Psoas muscle (tissue), 8 donors: ENCODE measurements around the gene PITPNB. TPM values are rescaled to one million over a fixed set of nuclear protein-coding genes. Genes with fewer than 3 reads are reported as not detected.
A peak's percentile ranks its signal among the peaks of the same experiment; 100 is the strongest.

Experiments used
- ATAC-seq, 4 donors: fragments of 200-7000 bp; cut with Tn5 transposase; one replicate each; pipeline ENCODE4 v1.9.1; 2020; ENCODE audit warnings: moderate library complexity in 3 of 4, mild to moderate bottlenecking in 2 of 4
- DNase-seq, 2 donors: peaks; one replicate each; pipeline ENCODE4 v3.0.0-alpha.2; 2020
- H3K27ac ChIP-seq: fragments of 200-600 bp; one replicate; pipeline ENCODE4 v1.8.0; 2022
- H3K27me3 ChIP-seq, 3 donors: fragments of 200-600 bp in 1 of 3; one replicate each; pipeline versions ENCODE4 v1.6.1 to v1.8.0; 2013 to 2022; ENCODE audit warnings: low read length in 2 of 3, mild to moderate bottlenecking in 2 of 3, moderate library complexity in 1 of 3; ENCODE audit not compliant: insufficient read depth in 3 of 3
- H3K36me3 ChIP-seq, 2 donors: fragments of 200-600 bp in 1 of 2; one replicate each; pipeline versions ENCODE4 v1.6.1 to v1.8.0; 2013 to 2022; ENCODE audit warnings: low read depth in 1 of 2, mild to moderate bottlenecking in 1 of 2, moderate library complexity in 1 of 2; ENCODE audit not compliant: insufficient read depth in 1 of 2
- H3K4me1 ChIP-seq: fragments of 200-600 bp; one replicate; pipeline ENCODE4 v1.8.0; 2022
- H3K4me3 ChIP-seq: fragments of 200-600 bp; one replicate; pipeline ENCODE4 v1.8.0; 2022; ENCODE audit warnings: mild to moderate bottlenecking
- H3K9me3 ChIP-seq: fragments of 200-600 bp; one replicate; pipeline ENCODE4 v1.8.0; 2022
- CTCF ChIP-seq: fragments of 200-600 bp; IDR thresholded peaks from one replicate; pipeline ENCODE4 v1.8.0; 2022; ENCODE audit warnings: antibody characterized with exemption
- whole genome bisulfite sequencing, 3 donors: extraction: QIAGEN DNeasy Blood & Tissue Kit; methylation state at CpG; one replicate each; pipeline versions ENCODE4 v1.1.6 to v1.1.7; 2013; 5-methylcytosine and 5-hydroxymethylcytosine counted together
- intact Hi-C, 2 donors: fragments of 100-400 bp; cut with DNase I; formaldehyde crosslinking; loops; one replicate each; pipeline versions ENCODE4 v1.11.0 to v1.14.2; 2022
- polyA plus RNA-seq, 3 donors: library from polyadenylated mRNA; stranded (reverse); fragments of 200-250 nt; gene quantifications; one replicate each; pipeline ENCODE4 v1.2.3, GENCODE V29; 2013
- total RNA-seq, 4 donors: library from RNA; stranded (reverse); fragmentation: NEBNext Ultra II Directional in 2 of 4; extraction: Animal tissue kit (Norgen Biotek cat#: 25700) in 2 of 4; gene quantifications; one replicate each; pipeline versions ENCODE4 v1.2.1 to v1.2.4, GENCODE V29; 2021 to 2023
- donor health status: healthy with polysubstance abuse.
- donor health status: DM: no; HTN: no; CAD: no; lungs with moderate emphysema.
- donor health status: Bipolar disorder and iron deficiency.
- donor health status: healthy.
- donor health status: DM: yes; HTN: yes; CAD: no.
- donor health status: DM: no; HTN: no; CAD: no.
- donor health status: DM: no; HTN: no; CAD: no.
- donor health status: DM: yes; HTN: yes; CAD: no.

PITPNB gene
- total and polyA plus RNA-seq, 7 donors: 14.8 to 54.5 (median 29.9) TPM

- intact Hi-C loops: no loop called here
- Histone ChIP-seq H3K36me3 (peaks cover 0 to 37% of the 10 kb centered on the region in 2 donors), H3K9me3 (no peaks in the 10 kb centered on the region), H3K4me3 (no peak overlapping the region), H3K4me1 (peaks cover 47% of the 10 kb centered on the region), H3K27ac (peak overlapping the region; percentile 21), H3K27me3 (no peaks in the 10 kb centered on the region)
- DNase-seq: no peak
- no peak for TF ChIP-seq CTCF
- peak in 1 of 4 donors; percentile 53 for ATAC-seq
Observed at GRCh38 chr22:27913162-27913741, 5.8 kb downstream of the PITPNB start.

- H3K4me3 ChIP-seq: no peak overlapping the region
- no peaks in the 10 kb centered on the region for H3K9me3 ChIP-seq
- no peak overlapping the region for H3K27ac ChIP-seq
- DNase-seq (no peak), ATAC-seq (no peak)
- no peak for TF ChIP-seq CTCF
- intact Hi-C loops: no loop called here
- H3K27me3 ChIP-seq: no peaks in the 10 kb centered on the region
- peaks cover 0 to 48% of the 10 kb centered on the region in 2 donors for H3K36me3 ChIP-seq
- H3K4me1 ChIP-seq: peaks cover 36% of the 10 kb centered on the region
Observed at GRCh38 chr22:27912101-27912500, 7.0 kb downstream of the PITPNB start.

- ATAC-seq (no peak), DNase-seq (no peak)
- H3K9me3 ChIP-seq: no peaks in the 10 kb centered on the region
- H3K4me3 ChIP-seq: no peak overlapping the region
- 97 to 100% (median 98%) methylated on average over 1 of the region's 1 CpG for WGBS, 3 donors
- H3K36me3 ChIP-seq: peaks cover 0 to 56% of the 10 kb centered on the region in 2 donors
- intact Hi-C loops: no loop called here
- H3K4me1 ChIP-seq: peaks cover 30% of the 10 kb centered on the region
- no peak overlapping the region for H3K27ac ChIP-seq
- TF ChIP-seq CTCF: no peak
- H3K27me3 ChIP-seq: no peaks in the 10 kb centered on the region
Observed at GRCh38 chr22:27911330-27911729, 7.7 kb downstream of the PITPNB start.

GRCh38 chr22:27906241-27906640 lies 12.8 kb downstream of the PITPNB start:
- WGBS, 3 donors: 69 to 72% (median 70%) methylated on average over 2 of the region's 2 CpGs
- peaks cover 0 to 85% of the 10 kb centered on the region in 2 donors for H3K36me3 ChIP-seq
- no peak overlapping the region for H3K4me3 ChIP-seq
- no peak overlapping the region for H3K27ac ChIP-seq
- no peaks in the 10 kb centered on the region for H3K27me3 ChIP-seq
- H3K9me3 ChIP-seq: no peaks in the 10 kb centered on the region
- intact Hi-C loops: no loop called here
- TF ChIP-seq CTCF: no peak
- no peaks in the 10 kb centered on the region for H3K4me1 ChIP-seq
- no peak for ATAC-seq
- no peak for DNase-seq

- H3K27ac ChIP-seq: no peak overlapping the region
- H3K4me1 ChIP-seq: no peaks in the 10 kb centered on the region
- intact Hi-C loops: no loop called here
- no peaks in the 10 kb centered on the region for H3K27me3 ChIP-seq
- WGBS, 3 donors: 80 to 95% (median 83%) methylated on average over 4 of the region's 4 CpGs
- ATAC-seq (no peak), DNase-seq (no peak)
- H3K4me3 ChIP-seq: no peak overlapping the region
- H3K36me3 ChIP-seq: peaks cover 0 to 85% of the 10 kb centered on the region in 2 donors
- no peaks in the 10 kb centered on the region for H3K9me3 ChIP-seq
- TF ChIP-seq CTCF: no peak
Observed at GRCh38 chr22:27905653-27906052, 13.4 kb downstream of the PITPNB start.
